DMS153 treated with DMSO at 0.1 percent for 48 hours (cell line): Measurements from ENCODE around the gene TSTD2.

Source experiments
- DNase-seq: peaks from one replicate; lab custom pipeline; 2025; ENCODE audit not compliant: unreplicated experiment; lab: John Stamatoyannopoulos, UW

Gene TSTD2

DNA sequence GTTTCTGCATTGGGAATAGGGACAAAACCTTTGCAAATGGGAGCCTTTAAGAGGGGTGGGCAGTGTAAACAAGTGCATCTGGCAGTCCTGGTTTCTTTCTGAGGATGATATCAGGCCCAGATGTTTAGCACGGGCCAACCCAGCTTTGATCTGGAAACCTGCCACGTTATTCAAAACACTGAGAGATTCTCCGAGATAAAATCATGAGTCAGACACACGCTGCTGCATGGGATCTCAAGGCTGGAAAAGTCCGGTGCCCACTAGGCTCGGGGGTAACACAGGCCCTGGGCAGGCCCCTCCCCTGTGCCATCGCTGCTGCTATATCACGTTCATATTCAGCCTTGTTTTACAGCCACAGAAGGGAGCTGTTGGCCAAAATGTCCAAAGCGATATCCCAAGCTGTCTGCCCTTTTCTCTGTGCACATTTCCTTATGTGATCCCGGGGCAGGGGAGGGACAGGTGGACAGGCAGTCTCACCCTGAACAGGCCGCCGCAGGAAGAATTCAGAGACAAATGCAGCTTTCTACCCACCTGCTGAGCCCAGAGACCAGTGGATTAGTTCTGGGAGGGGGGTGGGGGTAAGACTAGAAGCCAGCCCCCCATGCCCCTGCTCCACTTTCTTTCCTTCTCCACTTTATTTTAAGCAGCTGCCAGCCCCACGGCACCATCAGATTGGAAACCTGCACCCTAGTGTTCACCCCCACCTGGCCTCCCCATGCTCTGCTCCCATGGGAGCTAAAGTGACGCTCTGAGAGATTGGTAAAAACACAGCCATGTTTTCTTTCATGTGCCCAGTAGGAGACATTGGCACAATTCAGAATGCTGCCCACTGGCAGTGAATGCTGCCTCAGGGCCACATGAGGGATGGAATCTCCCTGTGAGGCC, 68.6 kb downstream of the TSTD2 start:
- peak; percentile 23 for DNase-seq

- no peak for DNase-seq
Measured at GRCh38 chr9:97563458-97564135, 69.6 kb downstream of the TSTD2 start.

DNA sequence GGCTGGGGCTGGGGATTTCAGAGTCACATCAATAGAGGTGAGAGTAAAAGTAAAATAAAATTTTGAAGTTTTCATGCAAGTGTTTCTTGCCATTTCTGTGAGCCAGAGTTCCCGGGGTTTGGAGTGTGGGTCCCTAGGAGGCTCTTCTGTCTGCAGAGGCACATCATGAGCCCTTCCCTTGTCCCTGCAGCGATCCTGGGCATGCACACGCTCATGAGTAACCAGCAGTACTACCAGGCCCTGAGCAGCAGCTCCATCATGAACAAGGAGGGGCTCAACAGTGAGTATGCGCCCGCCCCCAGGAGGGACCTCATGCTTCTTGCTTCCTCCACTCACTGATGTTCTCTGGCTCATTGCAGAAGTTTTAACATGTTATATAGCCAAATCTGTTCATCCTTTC, 70.6 kb downstream of the TSTD2 start:
- DNase-seq, result no peak

DNA sequence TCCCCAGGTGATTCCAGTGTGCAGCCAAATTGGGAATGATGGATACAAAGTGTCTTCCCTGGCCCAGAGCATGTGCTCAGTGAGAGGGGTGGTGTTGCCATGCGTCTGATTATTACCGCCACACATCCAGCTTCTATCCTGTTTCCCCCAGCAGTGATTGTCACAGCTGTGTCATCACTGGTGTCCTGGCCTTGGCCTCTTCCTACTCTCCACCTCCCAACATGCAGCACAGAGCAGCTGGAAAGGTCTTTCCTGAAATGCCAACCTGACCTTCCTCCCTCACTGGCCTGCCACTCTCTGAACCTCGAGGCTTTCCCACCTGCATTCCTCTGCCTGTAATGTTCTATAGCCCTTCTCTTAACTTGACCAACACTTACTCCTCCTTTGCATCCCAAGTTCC, 71.7 kb downstream of the TSTD2 start:
- no peak for DNase-seq

DNA sequence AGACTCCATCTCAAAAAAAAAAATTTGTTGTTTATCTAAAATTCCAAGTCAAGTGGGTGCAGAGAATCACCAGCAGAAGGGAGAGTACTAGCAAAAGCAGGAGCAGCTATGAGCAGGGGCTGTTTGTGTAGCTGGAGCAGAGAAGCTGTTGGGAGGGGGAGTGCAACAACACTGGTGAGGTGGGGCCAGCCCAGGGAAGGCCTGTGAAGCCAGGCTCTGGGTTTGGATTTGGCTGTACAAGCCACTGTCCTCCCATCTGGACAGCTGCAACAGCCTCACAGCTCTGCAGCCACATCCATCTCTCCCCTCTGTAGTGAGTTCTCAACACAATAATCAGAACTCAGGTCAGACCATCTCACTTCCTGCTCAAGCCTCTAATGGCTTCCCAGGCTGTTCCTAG, 72.3 kb downstream of the TSTD2 start:
- no peak for DNase-seq

- DNase-seq, result no peak
Measured at GRCh38 chr9:97560154-97560553, 73.0 kb downstream of the TSTD2 start.

- DNase-seq, result no peak
Measured at GRCh38 chr9:97559111-97559514, 74.1 kb downstream of the TSTD2 start.

DNA sequence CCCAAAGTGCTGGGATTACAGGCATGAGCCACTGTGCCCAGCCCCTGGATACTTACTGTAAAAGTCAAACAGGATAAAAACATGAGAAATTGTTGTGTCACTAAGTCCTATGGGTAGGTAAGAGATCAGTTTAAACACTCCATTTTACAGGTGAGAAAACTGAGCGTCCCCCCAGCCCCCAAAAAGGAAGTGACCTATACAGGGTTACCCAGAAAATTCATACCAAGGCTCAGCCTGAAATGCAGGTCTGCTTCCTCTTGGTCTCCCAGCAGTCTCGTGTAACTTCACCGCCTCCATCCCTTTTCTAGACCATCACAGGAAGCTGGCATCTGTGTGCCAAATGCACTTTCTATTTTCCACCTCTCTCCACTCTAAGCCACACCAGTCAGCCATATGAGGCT, 74.5 kb downstream of the TSTD2 start:
- no peak for DNase-seq

- DNase-seq, result no peak
Measured at GRCh38 chr9:97557606-97558095, 75.5 kb downstream of the TSTD2 start.

DNA sequence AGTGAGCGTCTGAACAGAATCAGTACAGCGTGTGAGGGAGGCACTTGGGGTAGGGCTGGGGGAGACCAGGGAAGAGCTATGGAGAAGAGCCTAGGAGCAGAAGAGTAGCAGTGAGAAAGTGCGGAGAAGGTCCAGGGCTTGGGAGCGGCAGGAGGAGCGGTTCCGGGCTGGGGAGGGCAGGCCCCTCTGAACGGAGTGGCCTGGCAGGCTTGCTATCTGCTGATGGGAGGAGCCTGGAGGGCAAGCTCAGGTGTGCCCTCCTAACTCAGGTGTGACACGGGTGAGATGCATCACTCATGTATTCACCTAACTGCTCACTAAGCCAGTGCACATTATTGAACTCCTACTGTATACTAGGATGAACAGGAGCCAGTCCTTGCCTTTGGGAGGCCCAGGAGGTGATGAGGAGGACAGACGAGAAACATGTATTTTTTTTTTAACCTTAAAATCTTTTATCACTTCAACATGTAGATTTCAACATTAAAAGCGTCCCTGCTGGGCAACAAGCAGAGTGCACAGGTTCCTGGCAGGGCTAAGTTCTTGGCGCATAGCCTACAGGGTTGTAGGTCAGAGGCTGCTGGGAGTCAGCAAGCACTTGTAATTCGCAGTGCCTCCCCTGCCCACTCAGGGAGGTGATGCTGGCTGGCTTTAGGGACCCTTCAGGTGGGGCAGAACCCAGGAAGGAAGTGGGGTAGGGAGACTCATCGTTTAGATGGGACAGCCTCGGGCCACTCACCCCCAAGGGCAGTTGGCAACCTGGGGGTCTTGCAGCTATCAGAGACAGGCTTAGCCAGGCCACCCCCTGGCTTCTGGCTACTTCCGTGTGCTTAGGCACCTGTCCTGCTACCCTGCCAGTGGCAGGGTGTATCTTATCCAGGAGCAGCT, 76.2 kb downstream of the TSTD2 start:
- no peak for DNase-seq

GRCh38 chr9:97556036-97556720, 77.0 kb downstream of the TSTD2 start:
- DNase-seq, result no peak

DNA sequence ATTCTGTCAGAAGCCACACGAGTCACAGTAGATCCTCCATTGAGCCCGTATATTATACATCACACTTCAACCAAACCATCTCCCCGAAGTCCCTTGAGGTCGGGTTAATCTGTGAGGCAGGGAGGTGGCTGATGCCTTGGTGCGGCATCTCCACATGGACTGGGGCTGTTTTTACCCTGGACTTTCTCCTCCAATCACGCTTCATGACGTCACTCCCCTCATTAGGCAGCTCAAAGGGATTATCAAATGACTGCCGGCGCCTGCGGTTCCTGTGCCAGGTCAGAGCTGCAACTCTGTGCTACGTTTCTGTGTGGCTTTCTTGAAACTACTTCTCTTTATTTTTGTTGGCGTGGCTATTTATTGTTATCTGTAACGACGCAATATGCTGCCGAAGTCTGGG, 78.0 kb downstream of the TSTD2 start:
- no peak for DNase-seq

- DNase-seq, result no peak
Measured at GRCh38 chr9:97554566-97555075, 78.5 kb downstream of the TSTD2 start.

GRCh38 chr9:97553841-97554240, 79.3 kb downstream of the TSTD2 start:
- no peak for DNase-seq

DNA sequence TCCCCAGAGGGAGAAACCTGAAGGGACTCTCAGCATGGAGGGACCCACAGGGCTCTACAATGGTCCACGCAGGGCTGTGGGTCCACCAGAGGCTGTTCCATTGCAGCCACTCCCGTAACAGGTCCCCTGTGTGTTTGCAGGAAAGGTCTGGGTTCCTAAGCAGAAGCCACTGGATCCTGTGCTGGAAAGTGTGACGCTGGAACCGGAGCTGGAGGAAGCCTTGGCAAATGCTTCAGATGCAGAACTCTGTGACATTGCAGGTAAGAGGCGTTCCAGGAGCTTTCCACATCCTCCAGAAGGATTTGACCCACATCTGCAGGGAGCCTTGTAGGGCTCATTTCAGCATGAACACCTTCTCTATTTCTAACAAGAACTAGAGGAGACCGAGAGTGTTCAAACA, 80.0 kb downstream of the TSTD2 start:
- DNase-seq, result no peak

- no peak for DNase-seq
Measured at GRCh38 chr9:97551308-97551707, 81.9 kb downstream of the TSTD2 start.

GRCh38 chr9:97550386-97550785, 82.8 kb downstream of the TSTD2 start:
- DNase-seq, result no peak
